Esophagus mucosa (tissue), 1 donor: ENCODE data around the gene TTLL3. TPM values are rescaled to one million over a fixed set of nuclear protein-coding genes. Genes with fewer than 3 reads are reported as not detected.

Experiments used
- ATAC-seq: fragments of 200-7000 bp; cut with Tn5 transposase; one replicate; pipeline ENCODE4 v1.9.1; 2020
- total RNA-seq: library from RNA; stranded (reverse); gene quantifications from one replicate; pipeline ENCODE4 v1.2.4, GENCODE V29; 2023
- donor health status: DM: yes; HTN: yes; CAD: no.

TTLL3 gene
- total RNA-seq, 1 donor from 2014 or later: 12.3 TPM

GRCh38 chr3:9781978-9782603 lies 28.0 kb upstream of the TTLL3 start:
- ATAC-seq: no peak

- ATAC-seq: no peak
Measured at GRCh38 chr3:9782770-9783169, 27.3 kb upstream of the TTLL3 start.

- ATAC-seq: no peak
Measured at GRCh38 chr3:9783954-9784353, 26.1 kb upstream of the TTLL3 start.

- no peak for ATAC-seq
Measured at GRCh38 chr3:9784965-9785364, 25.1 kb upstream of the TTLL3 start.

GRCh38 chr3:9785602-9786001 lies 24.5 kb upstream of the TTLL3 start:
- ATAC-seq: no peak

GRCh38 chr3:9786209-9786739 lies 23.8 kb upstream of the TTLL3 start:
- ATAC-seq: no peak

- no peak for ATAC-seq
Measured at GRCh38 chr3:9786825-9787669, 23.0 kb upstream of the TTLL3 start.

- ATAC-seq: no peak
Measured at GRCh38 chr3:9787714-9788113, 22.3 kb upstream of the TTLL3 start.

- ATAC-seq: no peak
Measured at GRCh38 chr3:9791127-9791526, 18.9 kb upstream of the TTLL3 start.

- no peak for ATAC-seq
Measured at GRCh38 chr3:9791790-9792404, 18.2 kb upstream of the TTLL3 start.

- peak; percentile 93 for ATAC-seq
Measured at GRCh38 chr3:9792405-9793160, 17.5 kb upstream of the TTLL3 start, which contains the start of the genes ARPC4 and TADA3. Gene ARPC4, plus strand, starts transcription at chr3:9793082. Its CDS starts 40 bp downstream, at chr3:9793122. Gene TADA3, minus strand, starts transcription at chr3:9792473. Its CDS starts 1,007 bp downstream, at chr3:9791466.

- ATAC-seq: peak; percentile 58
Measured at GRCh38 chr3:9793161-9793781, 16.8 kb upstream of the TTLL3 start.

GRCh38 chr3:9794400-9794799 lies 15.7 kb upstream of the TTLL3 start:
- ATAC-seq: no peak

GRCh38 chr3:9795207-9795606 lies 14.9 kb upstream of the TTLL3 start:
- no peak for ATAC-seq

GRCh38 chr3:9797196-9797945 lies 12.7 kb upstream of the TTLL3 start:
- no peak for ATAC-seq

- ATAC-seq: no peak
Measured at GRCh38 chr3:9800529-9800928, 9.5 kb upstream of the TTLL3 start.

- ATAC-seq: no peak
Measured at GRCh38 chr3:9803494-9803893, 6.6 kb upstream of the TTLL3 start.

GRCh38 chr3:9804996-9805395 lies 5.1 kb upstream of the TTLL3 start:
- no peak for ATAC-seq

- no peak for ATAC-seq
Measured at GRCh38 chr3:9806137-9806536, 3.9 kb upstream of the TTLL3 start.

GRCh38 chr3:9806688-9807589 lies 3.1 kb upstream of the TTLL3 start:
- no peak for ATAC-seq
